ENCODE data around the gene ZNRF2.
A peak's percentile ranks its signal among the peaks of the same experiment; 100 is the strongest.

The ZNRF2 gene

GRCh38 chr7:30322271-30323005 is 38.0 kb downstream of the ZNRF2 start:
- H3K9ac ChIP-seq (ENCODE audit: low read length): no peak overlapping the region
- H3K27ac ChIP-seq (ENCODE audit: low read depth, low read length): 0 out of 2 replicates have a peak overlapping the region, but pooled peaks have one; percentile 62
- no peaks in the 10 kb centered on the region for H3K36me3 ChIP-seq (ENCODE audit: control insufficient read depth, insufficient read depth, low read length)
- peaks cover 46% of the 10 kb centered on the region for H3K4me1 ChIP-seq (ENCODE audit: control insufficient read depth, insufficient read depth, low read length)
- no peak overlapping the region for H3K4me3 ChIP-seq (ENCODE audit: low read depth, low read length)
- H3K9me3 ChIP-seq (ENCODE audit: control insufficient read depth, insufficient read depth, low read depth, low read length): no peaks in the 10 kb centered on the region
- no peaks in the 10 kb centered on the region for H3K27me3 ChIP-seq (ENCODE audit: control insufficient read depth, insufficient read depth, low read length)

- H3K4me1 ChIP-seq (ENCODE audit: control insufficient read depth, insufficient read depth, low read length): peaks cover 42% of the 10 kb centered on the region
- H3K9ac ChIP-seq (ENCODE audit: low read length): no peak overlapping the region
- no peak overlapping the region for H3K27ac ChIP-seq (ENCODE audit: low read depth, low read length)
- H3K9me3 ChIP-seq (ENCODE audit: control insufficient read depth, insufficient read depth, low read depth, low read length): no peaks in the 10 kb centered on the region
- no peaks in the 10 kb centered on the region for H3K27me3 ChIP-seq (ENCODE audit: control insufficient read depth, insufficient read depth, low read length)
- no peaks in the 10 kb centered on the region for H3K36me3 ChIP-seq (ENCODE audit: control insufficient read depth, insufficient read depth, low read length)
- no peak overlapping the region for H3K4me3 ChIP-seq (ENCODE audit: low read depth, low read length)
Observed at GRCh38 chr7:30323006-30323355, 38.6 kb downstream of the ZNRF2 start.

- no peaks in the 10 kb centered on the region for H3K36me3 ChIP-seq (ENCODE audit: control insufficient read depth, insufficient read depth, low read length)
- no peak overlapping the region for H3K27ac ChIP-seq (ENCODE audit: low read depth, low read length)
- no peak overlapping the region for H3K4me3 ChIP-seq (ENCODE audit: low read depth, low read length)
- H3K27me3 ChIP-seq (ENCODE audit: control insufficient read depth, insufficient read depth, low read length): no peaks in the 10 kb centered on the region
- H3K9ac ChIP-seq (ENCODE audit: low read length): no peak overlapping the region
- peaks cover 9% of the 10 kb centered on the region; the same call in 1 of the 2 replicates for H3K4me1 ChIP-seq (ENCODE audit: control insufficient read depth, insufficient read depth, low read length)
- H3K9me3 ChIP-seq (ENCODE audit: control insufficient read depth, insufficient read depth, low read depth, low read length): no peaks in the 10 kb centered on the region
Observed at GRCh38 chr7:30327813-30328212, 43.4 kb downstream of the ZNRF2 start.

- Histone ChIP-seq H3K4me1 (ENCODE audit: control insufficient read depth, insufficient read depth, low read length) (0 out of 2 replicates have a peak, but pooled peaks cover 7% of the 10 kb centered on the region), H3K36me3 (ENCODE audit: control insufficient read depth, insufficient read depth, low read length) (no peaks in the 10 kb centered on the region), H3K9ac (ENCODE audit: low read length) (no peak overlapping the region), H3K27me3 (ENCODE audit: control insufficient read depth, insufficient read depth, low read length) (no peaks in the 10 kb centered on the region), H3K27ac (ENCODE audit: low read depth, low read length) (no peak overlapping the region), H3K4me3 (ENCODE audit: low read depth, low read length) (no peak overlapping the region), H3K9me3 (ENCODE audit: control insufficient read depth, insufficient read depth, low read depth, low read length) (no peaks in the 10 kb centered on the region)
Observed at GRCh38 chr7:30328381-30328780, 44.0 kb downstream of the ZNRF2 start.

- Histone ChIP-seq H3K36me3 (ENCODE audit: control insufficient read depth, insufficient read depth, low read length) (no peaks in the 10 kb centered on the region), H3K4me3 (ENCODE audit: low read depth, low read length) (no peak overlapping the region), H3K9me3 (ENCODE audit: control insufficient read depth, insufficient read depth, low read depth, low read length) (no peaks in the 10 kb centered on the region), H3K4me1 (ENCODE audit: control insufficient read depth, insufficient read depth, low read length) (0 out of 2 replicates have a peak, but pooled peaks cover 7% of the 10 kb centered on the region), H3K27ac (ENCODE audit: low read depth, low read length) (no peak overlapping the region), H3K27me3 (ENCODE audit: control insufficient read depth, insufficient read depth, low read length) (no peaks in the 10 kb centered on the region), H3K9ac (ENCODE audit: low read length) (no peak overlapping the region)
Observed at GRCh38 chr7:30329716-30330115, 45.3 kb downstream of the ZNRF2 start.

- Histone ChIP-seq H3K36me3 (ENCODE audit: control insufficient read depth, insufficient read depth, low read length) (no peaks in the 10 kb centered on the region), H3K9ac (ENCODE audit: low read length) (no peak overlapping the region), H3K9me3 (ENCODE audit: control insufficient read depth, insufficient read depth, low read depth, low read length) (no peaks in the 10 kb centered on the region), H3K27ac (ENCODE audit: low read depth, low read length) (no peak overlapping the region), H3K4me3 (ENCODE audit: low read depth, low read length) (no peak overlapping the region), H3K27me3 (ENCODE audit: control insufficient read depth, insufficient read depth, low read length) (no peaks in the 10 kb centered on the region), H3K4me1 (ENCODE audit: control insufficient read depth, insufficient read depth, low read length) (0 out of 2 replicates have a peak, but pooled peaks cover 2% of the 10 kb centered on the region)
Observed at GRCh38 chr7:30330134-30331111, 46.0 kb downstream of the ZNRF2 start.

GRCh38 chr7:30331338-30331737 is 46.9 kb downstream of the ZNRF2 start:
- H3K4me3 ChIP-seq (ENCODE audit: low read depth, low read length): no peak overlapping the region
- no peak overlapping the region for H3K9ac ChIP-seq (ENCODE audit: low read length)
- no peaks in the 10 kb centered on the region for H3K4me1 ChIP-seq (ENCODE audit: control insufficient read depth, insufficient read depth, low read length)
- H3K27ac ChIP-seq (ENCODE audit: low read depth, low read length): no peak overlapping the region
- H3K36me3 ChIP-seq (ENCODE audit: control insufficient read depth, insufficient read depth, low read length): no peaks in the 10 kb centered on the region
- no peaks in the 10 kb centered on the region for H3K9me3 ChIP-seq (ENCODE audit: control insufficient read depth, insufficient read depth, low read depth, low read length)
- no peaks in the 10 kb centered on the region for H3K27me3 ChIP-seq (ENCODE audit: control insufficient read depth, insufficient read depth, low read length)

- no peak overlapping the region for H3K9ac ChIP-seq (ENCODE audit: low read length)
- H3K27ac ChIP-seq (ENCODE audit: low read depth, low read length): no peak overlapping the region
- H3K4me1 ChIP-seq (ENCODE audit: control insufficient read depth, insufficient read depth, low read length): no peaks in the 10 kb centered on the region
- no peak overlapping the region for H3K4me3 ChIP-seq (ENCODE audit: low read depth, low read length)
- no peaks in the 10 kb centered on the region for H3K27me3 ChIP-seq (ENCODE audit: control insufficient read depth, insufficient read depth, low read length)
- no peaks in the 10 kb centered on the region for H3K36me3 ChIP-seq (ENCODE audit: control insufficient read depth, insufficient read depth, low read length)
- H3K9me3 ChIP-seq (ENCODE audit: control insufficient read depth, insufficient read depth, low read depth, low read length): no peaks in the 10 kb centered on the region
Observed at GRCh38 chr7:30332549-30332948, 48.2 kb downstream of the ZNRF2 start.

- Histone ChIP-seq H3K9ac (ENCODE audit: low read length) (no peak overlapping the region), H3K4me1 (ENCODE audit: control insufficient read depth, insufficient read depth, low read length) (no peaks in the 10 kb centered on the region), H3K4me3 (ENCODE audit: low read depth, low read length) (no peak overlapping the region), H3K27me3 (ENCODE audit: control insufficient read depth, insufficient read depth, low read length) (no peaks in the 10 kb centered on the region), H3K9me3 (ENCODE audit: control insufficient read depth, insufficient read depth, low read depth, low read length) (no peaks in the 10 kb centered on the region), H3K36me3 (ENCODE audit: control insufficient read depth, insufficient read depth, low read length) (no peaks in the 10 kb centered on the region), H3K27ac (ENCODE audit: low read depth, low read length) (no peak overlapping the region)
Observed at GRCh38 chr7:30335763-30336487, 51.5 kb downstream of the ZNRF2 start.

GRCh38 chr7:30344513-30344912 is 60.1 kb downstream of the ZNRF2 start:
- H3K36me3 ChIP-seq (ENCODE audit: control insufficient read depth, insufficient read depth, low read length): no peaks in the 10 kb centered on the region
- no peaks in the 10 kb centered on the region for H3K27me3 ChIP-seq (ENCODE audit: control insufficient read depth, insufficient read depth, low read length)
- H3K9ac ChIP-seq (ENCODE audit: low read length): no peak overlapping the region
- H3K9me3 ChIP-seq (ENCODE audit: control insufficient read depth, insufficient read depth, low read depth, low read length): no peaks in the 10 kb centered on the region
- H3K27ac ChIP-seq (ENCODE audit: low read depth, low read length): no peak overlapping the region
- H3K4me1 ChIP-seq (ENCODE audit: control insufficient read depth, insufficient read depth, low read length): peaks cover 27% of the 10 kb centered on the region
- no peak overlapping the region for H3K4me3 ChIP-seq (ENCODE audit: low read depth, low read length)

Data from HUES6 (cell line).